Endodermal cell (in vitro differentiated cells): Measurements from ENCODE around the gene OR10H3. TPM values are rescaled to one million over a fixed set of nuclear protein-coding genes. Genes with fewer than 3 reads are reported as not detected.
"Not testable (repeated sequence)": the region's sequence is repeated elsewhere in the genome, so short reads cannot be mapped to it uniquely, and the experiment has no call there.

Experiments
- DNase-seq: peaks from one replicate; pipeline ENCODE4 v3.0.0-alpha.2; 2017
- H3K27ac ChIP-seq: 2 replicates; pipeline ENCODE4 v1.5.1; 2013; ENCODE audit warnings: mild to moderate bottlenecking, low read depth, low read length, moderate library complexity
- H3K27me3 ChIP-seq: 2 replicates; pipeline ENCODE4 v1.6.1; 2013; ENCODE audit warnings: mild to moderate bottlenecking, low read length, moderate library complexity; ENCODE audit not compliant: insufficient read depth, control insufficient read depth, poor library complexity, severe bottlenecking
- H3K36me3 ChIP-seq: 2 replicates; pipeline ENCODE4 v1.7.0; 2013; ENCODE audit warnings: mild to moderate bottlenecking, low read length, moderate library complexity; ENCODE audit not compliant: control insufficient read depth, insufficient read depth
- H3K4me1 ChIP-seq: one replicate; pipeline ENCODE4 v1.7.0; 2013; ENCODE audit warnings: low read length; ENCODE audit not compliant: control insufficient read depth, insufficient read depth
- H3K4me3 ChIP-seq: 2 replicates; pipeline ENCODE4 v1.5.1; 2013; ENCODE audit warnings: mild to moderate bottlenecking, low read length, moderate library complexity
- H3K9ac ChIP-seq: 2 replicates; pipeline ENCODE4 v1.6.1; 2013; ENCODE audit warnings: mild to moderate bottlenecking, low read length, moderate library complexity; ENCODE audit not compliant: poor library complexity, severe bottlenecking; ENCODE audit errors: extremely low read depth
- H3K9me3 ChIP-seq: 2 replicates; pipeline ENCODE4 v1.6.1; 2013; ENCODE audit warnings: mild to moderate bottlenecking, low read length, moderate library complexity; ENCODE audit not compliant: control insufficient read depth
- H3K27ac Mint-ChIP-seq: 2 replicates; pipeline ENCODE4 v1.8.0; 2020; ENCODE audit warnings: mixed read lengths
- H3K27me3 Mint-ChIP-seq: 2 replicates; pipeline ENCODE4 v1.8.0; 2021; ENCODE audit warnings: mild to moderate bottlenecking, mixed read lengths; ENCODE audit not compliant: insufficient read depth
- H3K36me3 Mint-ChIP-seq: 2 replicates; pipeline ENCODE4 v1.8.0; 2020; ENCODE audit warnings: low read depth, mixed read lengths
- H3K4me1 Mint-ChIP-seq: 2 replicates; pipeline ENCODE4 v1.8.0; 2020; ENCODE audit warnings: mixed read lengths
- H3K4me3 Mint-ChIP-seq: 2 replicates; pipeline ENCODE4 v1.8.0; 2020; ENCODE audit warnings: mild to moderate bottlenecking, moderate library complexity, mixed read lengths
- H3K9me3 Mint-ChIP-seq: 2 replicates; pipeline ENCODE4 v1.8.0; 2020; ENCODE audit warnings: mild to moderate bottlenecking, mixed read lengths
- WGBS, 2 experiments: methylation state at CpG; one replicate each; pipeline versions ENCODE4 v1.1.5 to v1.1.7; 2013; ENCODE audit warnings: missing lambda C conversion rate in 2 of 2, mixed read lengths in 1 of 2; ENCODE audit not compliant: insufficient coverage in 1 of 2, insufficient read length in 1 of 2; 5-methylcytosine and 5-hydroxymethylcytosine counted together
- total RNA-seq, 2 donors: library from RNA; stranded (reverse); fragmentation: NEBNext Ultra II Directional in 1 of 2; extraction: Animal tissue kit (Norgen Biotek cat#: 25700) in 1 of 2; gene quantifications; 2 replicates in 1 of 2; 3 replicates in 1 of 2; pipeline ENCODE4 v1.2.1, GENCODE V29; 2021
- TF ChIP-seq, protein P1 (sequence below): fragments of 200-600 bp; sonication (generic); conservative IDR thresholded peaks from 2 replicates; pipeline ENCODE4 v1.5.0; 2021; ENCODE audit warnings: antibody characterized with exemption, mild to moderate bottlenecking

Gene OR10H3
- total RNA-seq, 2 donors from 2014 or later = not detected

DNA sequence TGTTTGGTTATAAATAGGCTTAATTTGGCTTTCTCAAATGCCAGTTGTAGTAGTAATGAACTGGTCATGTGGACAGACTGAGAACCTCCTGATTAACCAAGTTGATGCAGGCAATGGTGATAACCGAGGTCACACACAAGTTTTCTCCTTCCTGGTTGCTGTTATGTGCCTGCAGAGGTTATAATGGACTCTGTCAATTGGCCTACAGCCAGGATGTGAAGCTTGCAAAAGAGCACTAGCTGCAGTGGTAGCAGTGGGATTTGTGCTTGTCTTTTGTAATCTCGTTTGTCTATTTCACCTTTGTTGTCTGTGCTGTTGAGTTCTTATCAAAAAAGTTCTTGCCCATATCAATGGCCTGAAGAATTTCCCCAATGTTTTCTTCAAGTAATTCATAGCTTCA, 20.6 kb downstream of the OR10H3 start:
- no peak overlapping the region for H3K4me3 Mint-ChIP-seq
- no peak overlapping the region for H3K27ac Mint-ChIP-seq
- Histone ChIP-seq H3K4me3 (no peak overlapping the region), H3K9ac (no peak overlapping the region), H3K36me3 (no peaks in the 10 kb centered on the region), H3K9me3 (peaks cover 72% of the 10 kb centered on the region), H3K4me1 (no peaks in the 10 kb centered on the region), H3K27me3 (no peaks in the 10 kb centered on the region), H3K27ac (no peak overlapping the region)
- H3K27me3 Mint-ChIP-seq = no peaks in the 10 kb centered on the region
- no peak for DNase-seq
- H3K9me3 Mint-ChIP-seq = peaks cover 95% of the 10 kb centered on the region
- H3K36me3 Mint-ChIP-seq = no peaks in the 10 kb centered on the region
- no peaks in the 10 kb centered on the region for H3K4me1 Mint-ChIP-seq
- WGBS, 2 experiments = 50 to 61% methylated on average over 2 of the region's 2 CpGs
- TF ChIP-seq, protein P1, sequence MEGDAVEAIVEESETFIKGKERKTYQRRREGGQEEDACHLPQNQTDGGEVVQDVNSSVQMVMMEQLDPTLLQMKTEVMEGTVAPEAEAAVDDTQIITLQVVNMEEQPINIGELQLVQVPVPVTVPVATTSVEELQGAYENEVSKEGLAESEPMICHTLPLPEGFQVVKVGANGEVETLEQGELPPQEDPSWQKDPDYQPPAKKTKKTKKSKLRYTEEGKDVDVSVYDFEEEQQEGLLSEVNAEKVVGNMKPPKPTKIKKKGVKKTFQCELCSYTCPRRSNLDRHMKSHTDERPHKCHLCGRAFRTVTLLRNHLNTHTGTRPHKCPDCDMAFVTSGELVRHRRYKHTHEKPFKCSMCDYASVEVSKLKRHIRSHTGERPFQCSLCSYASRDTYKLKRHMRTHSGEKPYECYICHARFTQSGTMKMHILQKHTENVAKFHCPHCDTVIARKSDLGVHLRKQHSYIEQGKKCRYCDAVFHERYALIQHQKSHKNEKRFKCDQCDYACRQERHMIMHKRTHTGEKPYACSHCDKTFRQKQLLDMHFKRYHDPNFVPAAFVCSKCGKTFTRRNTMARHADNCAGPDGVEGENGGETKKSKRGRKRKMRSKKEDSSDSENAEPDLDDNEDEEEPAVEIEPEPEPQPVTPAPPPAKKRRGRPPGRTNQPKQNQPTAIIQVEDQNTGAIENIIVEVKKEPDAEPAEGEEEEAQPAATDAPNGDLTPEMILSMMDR = no peak

DNA sequence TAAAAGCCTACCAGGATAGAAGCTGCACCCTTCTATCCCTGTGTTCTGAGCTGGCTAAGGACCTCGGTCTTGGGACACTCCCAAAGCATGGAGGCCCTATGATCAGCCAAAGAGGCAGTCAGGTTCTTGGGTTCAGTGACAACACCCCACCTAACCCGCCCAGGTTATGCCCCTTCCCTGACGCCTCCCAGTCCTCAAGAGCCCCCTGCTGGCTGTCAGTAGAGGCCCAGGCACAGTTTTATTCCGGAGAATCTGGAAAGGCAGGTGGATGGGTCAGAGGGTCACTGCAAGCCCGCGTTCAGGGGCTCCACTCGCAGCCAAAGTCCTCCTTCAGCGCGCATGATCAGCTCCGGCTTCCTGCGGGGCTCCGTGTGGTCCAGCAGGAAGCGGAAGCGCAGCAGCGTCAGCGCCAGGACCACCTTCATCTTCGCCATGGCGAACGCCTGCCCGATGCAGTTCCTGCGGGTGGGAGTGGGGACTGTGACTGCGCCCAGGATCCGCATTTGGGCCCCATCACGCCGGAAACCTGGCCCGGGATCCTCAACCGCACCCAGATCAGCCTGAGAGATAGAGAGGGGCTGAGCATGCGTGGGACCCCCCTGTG, 22.3 kb downstream of the OR10H3 start:
- Mint-ChIP-seq H3K27me3 (no peaks in the 10 kb centered on the region), H3K36me3 (no peaks in the 10 kb centered on the region), H3K27ac (no peak overlapping the region), H3K9me3 (peaks cover 90% of the 10 kb centered on the region), H3K4me3 (no peak overlapping the region), H3K4me1 (no peaks in the 10 kb centered on the region)
- no peaks in the 10 kb centered on the region for H3K4me1 ChIP-seq
- H3K27ac ChIP-seq = no peak overlapping the region
- H3K36me3 ChIP-seq = no peaks in the 10 kb centered on the region
- 84% methylated on average over 20 to 28 of the region's 28 CpGs for WGBS, 2 experiments
- no peak overlapping the region for H3K9ac ChIP-seq
- TF ChIP-seq, protein P1 = no peak
- H3K4me3 ChIP-seq = no peak overlapping the region
- DNase-seq = no peak
- H3K9me3 ChIP-seq = peaks cover 73% of the 10 kb centered on the region
- no peaks in the 10 kb centered on the region for H3K27me3 ChIP-seq

DNA sequence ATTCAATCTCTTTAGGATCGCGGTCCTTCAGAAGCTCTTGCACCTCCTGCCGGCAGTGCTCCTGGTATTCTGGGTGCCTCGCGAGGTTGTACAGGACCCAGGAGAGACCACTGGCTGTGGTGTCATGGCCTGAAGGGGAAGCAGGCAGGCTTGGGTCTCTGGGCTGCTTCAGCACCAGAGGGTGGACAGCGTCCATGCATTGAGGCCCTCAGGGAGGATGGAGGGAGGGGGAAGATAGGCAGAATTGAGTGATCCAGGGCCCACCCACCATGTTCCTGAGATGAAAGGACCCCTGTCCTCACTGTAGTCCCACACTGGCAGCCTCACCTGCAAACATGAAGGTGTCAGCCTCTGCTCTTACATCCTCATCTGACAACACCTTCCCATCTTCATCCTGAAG, 31.8 kb downstream of the OR10H3 start:
- Histone ChIP-seq H3K9ac (no peak overlapping the region), H3K9me3 (peaks cover 83% of the 10 kb centered on the region), H3K36me3 (no peaks in the 10 kb centered on the region), H3K27me3 (no peaks in the 10 kb centered on the region), H3K27ac (no peak overlapping the region), H3K4me1 (no peaks in the 10 kb centered on the region), H3K4me3 (no peak overlapping the region)
- H3K4me3 Mint-ChIP-seq = no peak overlapping the region
- H3K4me1 Mint-ChIP-seq = no peaks in the 10 kb centered on the region
- WGBS, 2 experiments = 74 to 86% methylated on average over 5 to 6 of the region's 6 CpGs
- no peak for DNase-seq
- H3K36me3 Mint-ChIP-seq = peaks cover 2% of the 10 kb centered on the region
- peaks cover 97% of the 10 kb centered on the region for H3K9me3 Mint-ChIP-seq
- no peaks in the 10 kb centered on the region for H3K27me3 Mint-ChIP-seq
- H3K27ac Mint-ChIP-seq = no peak overlapping the region
- TF ChIP-seq, protein P1 = no peak

- not testable (repeated sequence) for H3K36me3 ChIP-seq, DNase-seq, H3K4me3 ChIP-seq, H3K27ac ChIP-seq, H3K36me3 Mint-ChIP-seq, H3K27me3 ChIP-seq, H3K9ac ChIP-seq, H3K4me1 Mint-ChIP-seq, H3K27ac Mint-ChIP-seq, H3K4me1 ChIP-seq, H3K4me3 Mint-ChIP-seq, H3K27me3 Mint-ChIP-seq
- WGBS, 2 experiments = 72% methylated on average over 3 of the region's 3 CpGs; no CpG with 5 or more reads in 1 of the 2 experiments
- peaks cover 72% of the 10 kb centered on the region for H3K9me3 ChIP-seq
- peaks cover 88% of the 10 kb centered on the region for H3K9me3 Mint-ChIP-seq
Observed at GRCh38 chr19:15774159-15774558, 36.4 kb downstream of the OR10H3 start.
